PC-3 (cell line): ENCODE data around the gene MRPL43.

Experiments
- EZH2 ChIP-seq: fragments of 300-600 bp; sonication (generic); IDR thresholded peaks from one replicate; pipeline ENCODE4 v1.6.1; 2017; ENCODE audit warnings: antibody characterized with exemption, mild to moderate bottlenecking, low read length; ENCODE audit not compliant: unreplicated experiment
- TF ChIP-seq, protein P1 (sequence below): fragments of 300-600 bp; sonication (generic); conservative IDR thresholded peaks from 2 replicates; pipeline ENCODE4 v1.5.1; 2017; ENCODE audit warnings: antibody characterized with exemption, low read depth, mild to moderate bottlenecking, low read length

DNA sequence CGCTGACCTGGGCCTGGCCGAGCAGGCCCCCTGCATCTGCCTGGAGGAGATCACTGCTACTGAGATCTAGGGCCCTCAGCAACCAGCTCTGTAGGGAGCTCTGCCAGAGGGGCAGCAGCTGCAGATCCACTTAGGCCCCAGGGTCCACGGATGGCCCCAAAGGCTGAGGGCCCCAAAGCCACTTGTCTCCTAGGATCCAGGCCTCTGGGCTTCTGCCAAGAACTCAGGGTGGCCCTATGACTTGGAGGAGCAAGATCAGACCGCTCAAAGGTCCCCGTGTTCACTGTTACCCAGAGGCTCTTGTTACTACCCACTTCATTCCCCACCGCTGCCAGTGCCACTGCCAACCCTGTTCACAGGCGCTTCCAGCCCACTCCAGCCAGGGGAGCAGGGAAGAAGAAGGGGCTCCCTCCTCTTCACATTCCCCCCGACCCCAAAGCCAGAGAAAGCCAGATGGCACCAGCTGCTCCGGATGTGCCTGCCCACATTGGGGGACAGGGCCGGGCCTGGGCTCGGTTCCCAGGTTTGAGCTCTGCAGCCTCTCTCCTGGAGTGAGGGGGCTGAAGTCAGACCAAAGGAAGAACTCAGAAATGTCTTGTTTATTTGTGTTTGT, 19.9 kb upstream of the MRPL43 start:
- TF ChIP-seq EZH2, result no peak
- TF ChIP-seq, protein P1, sequence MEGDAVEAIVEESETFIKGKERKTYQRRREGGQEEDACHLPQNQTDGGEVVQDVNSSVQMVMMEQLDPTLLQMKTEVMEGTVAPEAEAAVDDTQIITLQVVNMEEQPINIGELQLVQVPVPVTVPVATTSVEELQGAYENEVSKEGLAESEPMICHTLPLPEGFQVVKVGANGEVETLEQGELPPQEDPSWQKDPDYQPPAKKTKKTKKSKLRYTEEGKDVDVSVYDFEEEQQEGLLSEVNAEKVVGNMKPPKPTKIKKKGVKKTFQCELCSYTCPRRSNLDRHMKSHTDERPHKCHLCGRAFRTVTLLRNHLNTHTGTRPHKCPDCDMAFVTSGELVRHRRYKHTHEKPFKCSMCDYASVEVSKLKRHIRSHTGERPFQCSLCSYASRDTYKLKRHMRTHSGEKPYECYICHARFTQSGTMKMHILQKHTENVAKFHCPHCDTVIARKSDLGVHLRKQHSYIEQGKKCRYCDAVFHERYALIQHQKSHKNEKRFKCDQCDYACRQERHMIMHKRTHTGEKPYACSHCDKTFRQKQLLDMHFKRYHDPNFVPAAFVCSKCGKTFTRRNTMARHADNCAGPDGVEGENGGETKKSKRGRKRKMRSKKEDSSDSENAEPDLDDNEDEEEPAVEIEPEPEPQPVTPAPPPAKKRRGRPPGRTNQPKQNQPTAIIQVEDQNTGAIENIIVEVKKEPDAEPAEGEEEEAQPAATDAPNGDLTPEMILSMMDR, result no peak
